Fibroblast of the aortic adventitia (primary cell): ENCODE data around the gene RPL35. TPM values are rescaled to one million over a fixed set of nuclear protein-coding genes. Genes with fewer than 3 reads are reported as not detected.
A peak's percentile ranks its signal among the peaks of the same experiment; 100 is the strongest.

ENCODE experiments used
- DNase-seq: peaks from one replicate; pipeline ENCODE4 v3.0.0-alpha.2; 2010; ENCODE audit warnings: low read depth
- H3K4me3 ChIP-seq: 2 replicates; pipeline ENCODE4 v1.5.1; 2011; ENCODE audit warnings: low read depth, mild to moderate bottlenecking, control low read depth, low read length, moderate library complexity
- CTCF ChIP-seq: IDR thresholded peaks from 2 replicates; pipeline ENCODE4 v1.5.1; 2011; ENCODE audit warnings: mild to moderate bottlenecking, low read length, control low read depth, inconsistent platforms; ENCODE audit not compliant: insufficient read depth
- total RNA-seq: library from RNA; depleted of rRNA; stranded (reverse); fragments of >200 nt; gene quantifications from 2 replicates; pipeline ENCODE4 v1.2.3, GENCODE V29; 2012; ENCODE audit warnings: low replicate concordance

Gene RPL35
- total RNA-seq, 1 donor, result 2,683 TPM

GRCh38 chr9:124877021-124877782 is 15.4 kb upstream of the RPL35 start:
- no peak overlapping the region for H3K4me3 ChIP-seq
- no peak for TF ChIP-seq CTCF
- DNase-seq, result no peak

GRCh38 chr9:124875501-124875900 is 13.7 kb upstream of the RPL35 start:
- DNase-seq, result no peak
- no peak for TF ChIP-seq CTCF
- H3K4me3 ChIP-seq, result no peak overlapping the region

- DNase-seq, result no peak
- no peak for TF ChIP-seq CTCF
- no peak overlapping the region for H3K4me3 ChIP-seq
These were observed 11.9 kb upstream of the RPL35 start for GRCh38 chr9:124873664-124874063.

GRCh38 chr9:124871156-124871561 is 9.4 kb upstream of the RPL35 start:
- no peak for TF ChIP-seq CTCF
- H3K4me3 ChIP-seq, result peak overlapping the region; percentile 91

GRCh38 chr9:124870723-124871122 is 9.0 kb upstream of the RPL35 start:
- H3K4me3 ChIP-seq, result peak overlapping the region; percentile 91
- no peak for DNase-seq
- TF ChIP-seq CTCF, result no peak

More at GRCh38 chr9:124871156-124871561, 9.4 kb upstream of the RPL35 start:
- DNase-seq, result no peak

- no peak for TF ChIP-seq CTCF
- no peak for DNase-seq
These were observed 8.3 kb upstream of the RPL35 start for GRCh38 chr9:124869986-124870560.

More at GRCh38 chr9:124869986-124870560, 8.3 kb upstream of the RPL35 start:
- peak overlapping the region; percentile 91 for H3K4me3 ChIP-seq
